ENCODE results near the gene STXBP3.

DNA sequence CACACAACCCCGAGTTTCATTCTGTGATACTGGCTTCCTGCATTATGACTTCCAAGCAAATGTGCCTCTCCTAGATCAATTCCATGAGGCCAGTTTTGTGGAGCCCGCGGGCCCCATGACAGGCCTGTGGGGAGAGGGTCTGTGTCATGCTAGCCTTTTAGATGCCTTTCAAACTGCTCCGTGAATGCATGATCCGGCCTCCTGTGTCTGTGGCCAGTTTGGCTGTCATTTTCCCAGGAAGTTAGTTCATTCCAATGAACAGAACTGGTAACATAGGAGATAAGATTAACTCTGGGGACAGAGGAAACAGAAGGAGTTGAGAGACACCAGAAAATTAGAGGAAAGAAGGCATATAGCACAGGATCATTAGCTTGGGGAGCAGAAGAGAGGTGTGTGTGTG lies 30.5 kb upstream of the STXBP3 start:
- TF ChIP-seq CTCF (IDR thresholded peaks at IDR 0.05; ENCODE audit: control extremely low read depth in 1 of 3, insufficient read depth in 1 of 3, low read depth in 1 of 3, low read length in 3 of 3) = no peak
- no peak for TF ChIP-seq CBX8 (IDR thresholded peaks at IDR 0.05; ENCODE audit: borderline replicate concordance, low read depth, low read length)
- TF ChIP-seq POLR2A (IDR thresholded peaks at IDR 0.05; ENCODE audit: control extremely low read depth in 1 of 2, low read depth in 2 of 2, low read length in 2 of 2) = no peak
- TF ChIP-seq CHD7 (IDR thresholded peaks at IDR 0.05; ENCODE audit: insufficient replicate concordance, low read length) = no peak
- no peak for TF ChIP-seq CHD2 (IDR thresholded peaks at IDR 0.05; ENCODE audit: low read length)
- no peak for TF ChIP-seq EP300 (IDR thresholded peaks at IDR 0.05; ENCODE audit: borderline replicate concordance in 1 of 2, low read depth in 2 of 2, low read length in 2 of 2)
